Measurements from ENCODE around the gene CNTNAP2. TPM values are rescaled to one million over a fixed set of nuclear protein-coding genes. Genes with fewer than 3 reads are reported as not detected.

Gene CNTNAP2
- total and polyA plus RNA-seq, 2 of the 8 experiments (the other 6 are each of a cell fraction or from before 2014, with no cell fraction given): 27.9 to 71.0 TPM

DNA sequence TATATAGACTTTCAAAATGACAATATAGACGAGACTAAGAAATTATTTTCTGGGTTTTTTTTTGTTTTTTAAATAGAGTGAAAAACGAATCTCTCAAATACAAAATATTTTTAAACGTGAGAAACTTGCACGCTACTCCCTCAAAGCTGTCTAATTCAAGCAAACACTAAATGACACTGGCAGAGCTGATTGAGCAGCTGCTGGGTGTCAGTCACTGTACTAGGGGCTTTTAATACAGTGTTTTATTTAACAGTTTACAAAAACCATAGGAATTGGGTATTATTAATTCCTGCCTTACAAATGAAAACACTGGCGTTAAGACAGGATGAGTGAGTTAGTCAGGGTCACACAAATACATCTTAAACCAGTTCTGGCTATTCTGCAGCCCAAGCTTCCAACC is 1264.3 kb downstream of the CNTNAP2 start (continued):
- TF ChIP-seq CBX8 (IDR thresholded peaks at IDR 0.05; ENCODE audit: borderline replicate concordance, low read depth, low read length) (no peak), GTF2F1 (IDR thresholded peaks at IDR 0.05; ENCODE audit: borderline replicate concordance, low read depth, low read length) (no peak), GABPA (IDR thresholded peaks at IDR 0.05; ENCODE audit: borderline replicate concordance, insufficient read depth, low read length) (no peak), KDM4A (IDR thresholded peaks at IDR 0.05; ENCODE audit: low read depth, low read length, severe bottlenecking) (no peak)
